RWPE1 (cell line): ENCODE results near the gene PARP8.

Experiments used
- CTCF ChIA-PET: fragments of 350-600 bp; sonication (Branson Sonifier 250); formaldehyde crosslinking; extraction: SDS; loops from one replicate; lab custom pipeline; 2021; lab: Yijun Ruan, JAX
- POLR2A ChIA-PET: fragments of 400-600 bp; formaldehyde crosslinking; extraction: SDS; loops from one replicate; lab custom pipeline; 2020; ENCODE audit warnings: antibody characterized with exemption; ENCODE audit not compliant: low non-redundant PET; lab: Yijun Ruan, JAX
- DNase-seq: peaks from one replicate; pipeline ENCODE4 v3.0.0; 2012; ENCODE audit warnings: low spot score
- H3K27ac ChIP-seq: fragments of 450-650 bp; 2 replicates; pipeline ENCODE4 v1.5.1; 2017
- CTCF ChIP-seq: fragments of 450-650 bp; conservative IDR thresholded peaks from 2 replicates; pipeline ENCODE4 v1.5.1; 2017; ENCODE audit warnings: low read depth, mild to moderate bottlenecking

Gene PARP8

DNA sequence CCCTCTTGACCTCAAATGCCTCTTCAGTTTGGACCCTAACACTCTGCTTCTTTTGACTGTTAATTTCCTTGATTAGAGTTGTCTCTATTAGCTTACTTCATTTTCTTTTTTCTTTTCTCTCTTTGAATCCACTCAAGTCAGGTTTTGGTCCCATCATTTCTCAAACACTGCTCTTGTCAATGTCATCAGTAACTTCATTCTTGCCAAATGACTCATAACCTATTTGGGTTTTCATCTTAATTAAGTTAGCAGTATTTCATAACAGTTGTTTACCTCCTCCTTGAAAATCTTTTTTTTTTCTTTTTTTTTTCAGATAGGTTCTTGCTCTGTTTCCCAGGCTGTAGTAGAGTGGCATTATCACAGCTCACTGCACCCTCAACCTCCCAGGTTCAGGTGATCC is 119.6 kb downstream of the PARP8 start:
- CTCF ChIA-PET = no interaction called here
- POLR2A ChIA-PET = no interaction called here
- DNase-seq = no peak
- H3K27ac ChIP-seq = no peak overlapping the region
- no peak for TF ChIP-seq CTCF

DNA sequence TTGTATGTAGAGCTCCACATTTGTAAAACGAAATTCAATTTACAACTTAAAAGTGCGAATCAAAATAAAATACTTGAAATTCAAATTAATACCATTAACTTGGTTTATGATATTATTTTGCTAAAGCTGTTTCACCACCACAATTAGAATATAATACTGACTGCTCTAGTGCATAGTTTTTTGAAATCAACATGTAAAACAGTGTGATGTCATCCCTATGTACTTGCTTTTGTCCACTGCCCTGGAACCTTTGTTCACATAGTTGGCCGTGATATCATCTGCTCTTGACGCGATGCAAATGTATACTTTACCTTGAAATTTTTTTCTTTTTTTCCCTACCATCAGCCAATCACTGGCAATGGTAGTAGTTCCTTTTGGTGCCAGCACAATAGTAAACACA is 125.4 kb downstream of the PARP8 start:
- no peak for TF ChIP-seq CTCF
- ChIA-PET POLR2A (no interaction called here), CTCF (interaction anchor here (0.7 kb wide), 1 partner anchor 748 kb away, joined by 3 read pairs; no protein-coding TSS in a partner anchor)
- no peak overlapping the region for H3K27ac ChIP-seq
- DNase-seq = no peak

DNA sequence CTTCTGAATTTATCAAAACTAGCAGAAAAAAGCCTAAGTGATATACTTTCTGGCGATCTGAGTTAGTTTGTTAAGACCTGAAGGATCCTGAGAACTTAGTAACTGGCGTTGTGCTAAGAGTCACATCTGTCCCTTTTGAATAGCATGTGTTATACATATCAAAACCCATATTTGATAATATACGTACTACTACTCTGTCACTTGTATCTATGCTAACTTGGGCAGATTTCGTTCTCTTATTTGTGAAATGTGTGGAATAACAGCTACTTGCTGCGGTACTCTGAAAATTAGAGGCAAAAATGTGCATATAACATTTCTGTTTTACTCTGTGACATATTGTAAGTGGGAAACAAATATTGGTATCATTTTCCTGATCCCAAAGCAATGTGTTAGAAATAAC is 126.4 kb downstream of the PARP8 start:
- no peak for DNase-seq
- no peak for TF ChIP-seq CTCF
- H3K27ac ChIP-seq = no peak overlapping the region
- ChIA-PET CTCF (no interaction called here), POLR2A (no interaction called here)

- POLR2A ChIA-PET = no interaction called here
- TF ChIP-seq CTCF = no peak
- CTCF ChIA-PET = no interaction called here
- no peak overlapping the region for H3K27ac ChIP-seq
- DNase-seq = no peak
These were observed 128.4 kb downstream of the PARP8 start for GRCh38 chr5:50794812-50795211.

DNA sequence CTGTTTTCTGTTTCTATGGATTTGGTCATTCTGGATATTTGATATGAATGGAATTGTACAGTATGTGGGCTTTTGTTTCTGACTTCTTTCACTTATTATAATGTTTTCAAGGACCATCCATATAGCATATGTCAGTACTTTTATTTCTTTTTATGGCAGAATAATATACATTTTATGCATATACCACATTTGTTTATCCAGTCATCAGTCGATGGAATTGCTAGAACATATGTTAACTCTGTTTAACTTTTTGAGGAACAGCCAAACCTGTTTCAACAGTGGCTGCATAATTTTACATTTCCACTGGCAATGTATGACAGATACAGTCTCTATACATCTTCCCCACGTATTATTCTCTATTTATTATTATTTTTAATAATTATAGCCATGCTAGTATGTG is 131.6 kb downstream of the PARP8 start:
- TF ChIP-seq CTCF = no peak
- POLR2A ChIA-PET = no interaction called here
- H3K27ac ChIP-seq = no peak overlapping the region
- no peak for DNase-seq
- CTCF ChIA-PET = no interaction called here

DNA sequence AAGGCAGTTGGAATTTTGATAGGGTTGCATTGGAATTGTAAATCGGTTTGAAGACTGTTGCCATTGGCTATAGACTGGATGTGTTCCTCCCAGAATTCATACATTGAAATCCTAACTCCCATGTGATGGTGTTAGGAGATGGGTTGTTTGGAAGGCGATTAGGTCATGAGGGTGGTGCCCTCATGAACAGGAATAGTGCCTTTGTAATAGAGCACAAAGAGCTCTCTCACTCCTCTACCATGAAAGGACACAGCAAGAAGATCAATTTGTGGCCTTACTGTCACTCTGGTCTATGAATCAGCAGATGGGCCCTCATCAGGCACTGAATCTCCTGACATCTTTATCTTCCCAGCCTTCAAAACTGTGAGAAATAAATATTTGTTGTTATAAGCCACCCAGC is 133.2 kb downstream of the PARP8 start:
- TF ChIP-seq CTCF = no peak
- H3K27ac ChIP-seq = no peak overlapping the region
- CTCF ChIA-PET = no interaction called here
- POLR2A ChIA-PET = no interaction called here
- DNase-seq = no peak

- POLR2A ChIA-PET = no interaction called here
- no peak for TF ChIP-seq CTCF
- no peak for DNase-seq
- CTCF ChIA-PET = interaction anchor here (0.6 kb wide), 1 partner anchor 1683 kb away, joined by 7 read pairs; no protein-coding TSS in a partner anchor
- H3K27ac ChIP-seq = no peak overlapping the region
These were observed 134.0 kb downstream of the PARP8 start for GRCh38 chr5:50800410-50800809.
